ENCODE measurements around the gene NEIL1.
"Not testable (repeated sequence)": the region's sequence is repeated elsewhere in the genome, so short reads cannot be mapped to it uniquely, and the experiment has no call there.

Gene NEIL1

GRCh38 chr15:75371901-75372688 lies 25.3 kb downstream of the NEIL1 start:
- ATAC-seq (no peak), DNase-seq (no peak)
- Mint-ChIP-seq H3K4me1 (peaks cover 24% of the 10 kb centered on the region), H3K9me3 (no peaks in the 10 kb centered on the region), H3K27ac (peak overlapping the region in 1 of 2 donors; percentile 40), H3K4me3 (no peak overlapping the region), H3K27me3 (no peaks in the 10 kb centered on the region)

DNA sequence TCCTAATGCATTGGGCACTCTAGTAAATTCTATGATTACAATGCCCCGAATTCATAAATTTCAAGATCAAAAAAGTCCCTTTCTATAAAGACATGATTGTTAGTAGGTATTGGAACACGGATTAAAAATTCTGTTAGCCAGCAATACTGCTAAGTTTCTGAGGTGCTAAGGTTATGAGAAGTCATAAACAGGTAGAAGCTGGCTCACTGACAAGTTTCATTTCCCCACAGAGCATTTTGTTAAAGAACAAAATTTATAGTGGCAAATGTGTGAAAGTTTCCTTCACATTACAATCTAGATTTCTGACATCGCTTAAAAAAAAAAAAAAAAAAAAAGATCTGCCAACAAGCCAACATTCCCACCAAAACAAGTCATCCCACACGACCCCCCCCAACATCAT lies 33.9 kb downstream of the NEIL1 start:
- H3K27me3 Mint-ChIP-seq, result no peaks in the 10 kb centered on the region
- DNase-seq, result no peak
- H3K4me1 Mint-ChIP-seq, result no peaks in the 10 kb centered on the region
- H3K27ac Mint-ChIP-seq, result no peak overlapping the region
- no peaks in the 10 kb centered on the region for H3K9me3 Mint-ChIP-seq
- ATAC-seq, result no peak
- H3K4me3 Mint-ChIP-seq, result no peak overlapping the region

DNA sequence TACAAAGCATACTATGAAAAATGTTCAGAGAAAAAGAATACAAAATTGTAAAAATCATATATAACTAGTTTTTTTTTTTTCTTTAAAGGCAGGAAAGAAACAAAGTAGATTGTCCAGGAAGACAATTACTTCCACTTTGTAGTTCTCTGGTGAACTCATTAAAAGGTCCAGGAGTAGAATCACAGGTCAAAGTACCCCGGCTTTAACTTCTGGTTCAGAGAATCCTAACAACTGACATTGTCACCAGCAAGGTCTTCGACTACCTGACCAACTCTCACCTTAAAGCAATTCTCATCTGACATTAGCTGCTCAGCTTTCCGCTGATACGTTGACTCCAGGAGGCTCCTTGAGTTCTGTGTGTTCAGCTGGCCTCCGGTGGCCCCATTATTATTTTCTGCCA lies 37.1 kb downstream of the NEIL1 start:
- not testable (repeated sequence) for H3K4me3 Mint-ChIP-seq, H3K27me3 Mint-ChIP-seq, H3K27ac Mint-ChIP-seq, DNase-seq, ATAC-seq, H3K9me3 Mint-ChIP-seq
- peaks cover 11% of the 10 kb centered on the region for H3K4me1 Mint-ChIP-seq

DNA sequence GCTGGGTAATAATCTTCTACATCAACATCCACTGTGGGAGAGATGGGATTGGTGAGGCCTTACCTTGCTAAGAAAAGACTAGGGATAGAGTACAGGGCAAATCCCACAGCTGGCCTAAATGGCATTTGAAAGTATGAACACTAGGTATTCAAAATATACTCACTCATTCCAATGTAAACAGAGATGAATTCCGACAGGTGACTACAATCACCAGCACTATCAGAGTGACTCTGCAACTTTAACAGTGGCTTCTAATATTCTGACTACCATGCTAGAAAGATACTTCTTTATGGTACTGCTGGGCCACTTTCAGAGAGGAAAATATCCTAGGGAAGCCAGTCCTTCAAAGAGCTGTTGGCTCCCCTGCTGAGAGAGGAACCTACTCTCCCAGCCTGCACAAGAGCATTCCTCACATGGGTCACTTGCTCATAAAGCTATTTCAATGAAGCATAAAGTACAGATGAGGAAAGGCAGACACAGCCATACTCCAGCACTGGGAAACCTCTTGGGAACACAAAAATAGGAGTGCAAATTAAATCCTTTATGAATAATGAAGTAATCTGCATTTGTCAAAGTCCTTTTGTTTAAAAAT lies 43.0 kb downstream of the NEIL1 start:
- Mint-ChIP-seq H3K4me1 (peaks cover 11% of the 10 kb centered on the region), H3K9me3 (no peaks in the 10 kb centered on the region), H3K27ac (no peak overlapping the region), H3K4me3 (no peak overlapping the region), H3K27me3 (no peaks in the 10 kb centered on the region)
- ATAC-seq (no peak), DNase-seq (no peak)

- Mint-ChIP-seq H3K27me3 (no peaks in the 10 kb centered on the region), H3K4me3 (no peak overlapping the region), H3K9me3 (no peaks in the 10 kb centered on the region), H3K27ac (no peak overlapping the region), H3K4me1 (no peaks in the 10 kb centered on the region)
- ATAC-seq, result no peak
- DNase-seq, result no peak
Observed at GRCh38 chr15:75397494-75397893, 50.7 kb downstream of the NEIL1 start.

- Mint-ChIP-seq H3K27me3 (no peaks in the 10 kb centered on the region), H3K4me1 (peaks cover 29% of the 10 kb centered on the region), H3K27ac (peak overlapping the region; percentile 79 to 81), H3K9me3 (no peaks in the 10 kb centered on the region), H3K4me3 (no peak overlapping the region)
- DNase-seq (no peak), ATAC-seq (no peak)
Observed at GRCh38 chr15:75403892-75404291, 57.1 kb downstream of the NEIL1 start.
